ENCODE measurements around the gene ZFP69B. TPM values are rescaled to one million over a fixed set of nuclear protein-coding genes. Genes with fewer than 3 reads are reported as not detected.
A peak's percentile ranks its signal among the peaks of the same experiment; 100 is the strongest.

ZFP69B gene
- total RNA-seq, 4 donors from 2014 or later, result 0.68 to 1.9 TPM; not detected in 2

DNA sequence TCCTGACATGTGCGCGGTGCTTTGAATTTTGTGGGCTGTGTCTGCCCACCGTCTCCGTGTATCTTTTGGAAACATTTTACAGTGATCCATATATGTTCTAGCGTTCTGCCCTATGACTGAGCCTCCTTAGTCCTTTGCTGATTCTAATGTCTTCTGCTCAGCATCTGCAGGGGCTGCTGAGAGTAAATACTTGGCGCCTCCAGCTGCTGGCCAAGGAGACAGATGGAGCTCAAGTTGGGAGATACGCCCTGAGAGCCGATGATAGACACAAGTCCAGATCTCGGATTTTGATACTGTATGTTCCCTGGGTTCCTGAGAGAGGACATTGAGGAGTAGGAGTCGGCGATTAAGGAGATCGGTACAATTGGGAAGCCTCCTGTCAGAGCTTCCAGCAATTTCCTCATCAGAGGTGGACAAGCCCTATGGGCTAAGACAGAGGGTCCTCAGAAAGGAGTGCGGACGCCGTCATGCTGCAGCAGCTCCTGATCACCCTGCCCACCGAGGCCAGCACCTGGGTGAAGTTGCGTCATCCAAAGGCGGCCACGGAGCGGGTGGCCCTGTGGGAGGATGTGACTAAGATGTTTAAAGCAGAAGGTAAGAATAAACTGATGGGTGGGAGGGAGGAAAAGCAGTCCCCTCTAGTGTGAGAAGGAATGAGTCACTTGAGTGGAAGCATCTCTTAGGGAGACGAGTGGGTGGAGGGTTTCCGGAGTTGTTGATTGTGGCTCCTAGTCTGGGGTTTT, 390 bp downstream of the ZFP69B start:
- no peaks in the 10 kb centered on the region for H3K36me3 ChIP-seq
- TF ChIP-seq POLR2A (IDR thresholded peaks at IDR 0.05) (no peak), EP300 (IDR thresholded peaks at IDR 0.05; ENCODE audit: low read depth) (no peak), POLR2AphosphoS5 (IDR thresholded peaks at IDR 0.05) (no peak)
- TF ChIP-seq, protein P1, sequence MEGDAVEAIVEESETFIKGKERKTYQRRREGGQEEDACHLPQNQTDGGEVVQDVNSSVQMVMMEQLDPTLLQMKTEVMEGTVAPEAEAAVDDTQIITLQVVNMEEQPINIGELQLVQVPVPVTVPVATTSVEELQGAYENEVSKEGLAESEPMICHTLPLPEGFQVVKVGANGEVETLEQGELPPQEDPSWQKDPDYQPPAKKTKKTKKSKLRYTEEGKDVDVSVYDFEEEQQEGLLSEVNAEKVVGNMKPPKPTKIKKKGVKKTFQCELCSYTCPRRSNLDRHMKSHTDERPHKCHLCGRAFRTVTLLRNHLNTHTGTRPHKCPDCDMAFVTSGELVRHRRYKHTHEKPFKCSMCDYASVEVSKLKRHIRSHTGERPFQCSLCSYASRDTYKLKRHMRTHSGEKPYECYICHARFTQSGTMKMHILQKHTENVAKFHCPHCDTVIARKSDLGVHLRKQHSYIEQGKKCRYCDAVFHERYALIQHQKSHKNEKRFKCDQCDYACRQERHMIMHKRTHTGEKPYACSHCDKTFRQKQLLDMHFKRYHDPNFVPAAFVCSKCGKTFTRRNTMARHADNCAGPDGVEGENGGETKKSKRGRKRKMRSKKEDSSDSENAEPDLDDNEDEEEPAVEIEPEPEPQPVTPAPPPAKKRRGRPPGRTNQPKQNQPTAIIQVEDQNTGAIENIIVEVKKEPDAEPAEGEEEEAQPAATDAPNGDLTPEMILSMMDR (IDR thresholded peaks at IDR 0.05), result no peak
- in situ Hi-C loops (cut with MboI; ENCODE audit: low pct_ligation_motif_present in 1 of 4, low pct_unique_long_range_greater_than_20kb in 1 of 4, low sequenced_read_pairs in 3 of 4) (no loop called here), intact Hi-C loops (cut with DNase I; ENCODE audit: low total_unique reads) (no loop called here)
- peak overlapping the region; percentile 48 to 75 (median 72) for H3K4me3 ChIP-seq
- WGBS, 2 donors (ENCODE audit: low coverage in 1 of 2), result 23 to 29% methylated on average over 12 to 22 of the region's 22 CpGs
- peak; percentile 33 for DNase-seq
- peak overlapping the region; percentile 74 to 86 (median 80) for H3K27ac ChIP-seq
- no peaks in the 10 kb centered on the region for H3K27me3 ChIP-seq
- H3K9me3 ChIP-seq, result peaks cover 15 to 23% of the 10 kb centered on the region in 2 donors
- peaks cover 4 to 14% (median 10%) of the 10 kb centered on the region in 4 donors for H3K4me1 ChIP-seq

DNA sequence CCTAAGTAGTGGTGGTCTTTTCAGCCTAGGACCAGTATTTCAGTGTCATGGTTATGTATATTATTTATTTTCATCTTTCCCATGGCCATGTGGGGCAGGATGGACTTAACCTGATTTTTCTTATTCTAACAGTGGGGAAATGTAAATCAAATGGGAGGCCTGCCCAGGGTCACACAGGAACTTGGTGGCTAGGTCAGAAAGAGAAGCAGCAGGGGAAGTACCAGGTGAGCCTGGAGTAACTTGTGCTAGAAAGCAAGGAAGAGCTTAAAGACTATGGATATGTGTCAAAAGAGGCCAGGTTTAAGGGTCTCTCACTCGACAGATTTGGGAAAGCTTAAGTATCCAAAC, 936 bp downstream of the ZFP69B start:
- H3K27ac ChIP-seq, result no peak overlapping the region
- peaks cover 4 to 14% (median 10%) of the 10 kb centered on the region in 4 donors for H3K4me1 ChIP-seq
- intact Hi-C loops (cut with DNase I; ENCODE audit: low total_unique reads) (no loop called here), in situ Hi-C loops (cut with MboI; ENCODE audit: low pct_ligation_motif_present in 1 of 4, low pct_unique_long_range_greater_than_20kb in 1 of 4, low sequenced_read_pairs in 3 of 4) (no loop called here)
- H3K27me3 ChIP-seq, result no peaks in the 10 kb centered on the region
- H3K4me3 ChIP-seq, result peak overlapping the region in 1 of 4 donors; percentile 68
- TF ChIP-seq POLR2A (IDR thresholded peaks at IDR 0.05), result no peak
- no peak for TF ChIP-seq EP300 (IDR thresholded peaks at IDR 0.05; ENCODE audit: low read depth)
- TF ChIP-seq, protein P1 (IDR thresholded peaks at IDR 0.05), result no peak
- DNase-seq, result no peak
- peaks cover 20 to 25% of the 10 kb centered on the region in 2 donors for H3K9me3 ChIP-seq
- 86 to 87% methylated on average over 1 of the region's 1 CpG for WGBS, 2 donors (ENCODE audit: low coverage in 1 of 2)
- H3K36me3 ChIP-seq, result peaks cover 0 to 1% (median 0%) of the 10 kb centered on the region in 4 donors

DNA sequence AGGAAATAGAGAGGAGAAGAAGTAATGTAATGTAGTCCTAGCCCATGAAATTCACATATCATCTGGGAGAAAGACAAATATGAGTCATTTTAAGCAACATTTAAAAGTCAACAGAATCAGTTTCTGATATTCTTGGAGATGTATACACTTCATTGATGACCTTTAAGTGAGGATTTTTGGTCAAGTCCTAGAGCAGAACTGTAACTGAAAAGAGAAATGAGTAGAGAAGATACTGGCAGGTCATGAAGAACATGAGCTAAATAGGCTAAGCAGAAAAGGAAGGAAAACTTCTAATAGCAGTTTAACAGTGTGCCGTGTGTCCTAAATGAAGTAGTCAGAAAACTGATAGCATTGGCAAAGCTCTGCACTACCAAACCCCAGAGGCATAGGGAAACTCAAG, 4.6 kb downstream of the ZFP69B start:
- TF ChIP-seq POLR2AphosphoS5 (IDR thresholded peaks at IDR 0.05) (no peak), POLR2A (IDR thresholded peaks at IDR 0.05) (no peak), EP300 (IDR thresholded peaks at IDR 0.05; ENCODE audit: low read depth) (no peak)
- TF ChIP-seq, protein P1 (IDR thresholded peaks at IDR 0.05), result no peak
- H3K4me3 ChIP-seq, result no peak overlapping the region
- peaks cover 56 to 60% of the 10 kb centered on the region in 2 donors for H3K9me3 ChIP-seq
- DNase-seq, result no peak
- 88 to 100% methylated on average over 1 of the region's 1 CpG for WGBS, 2 donors (ENCODE audit: low coverage in 1 of 2)
- intact Hi-C loops (cut with DNase I; ENCODE audit: low total_unique reads), result no loop called here
- H3K36me3 ChIP-seq, result peaks cover 0 to 28% (median 14%) of the 10 kb centered on the region in 4 donors
- no peak overlapping the region for H3K27ac ChIP-seq
- in situ Hi-C loops (cut with MboI; ENCODE audit: low pct_ligation_motif_present in 1 of 4, low pct_unique_long_range_greater_than_20kb in 1 of 4, low sequenced_read_pairs in 3 of 4), result no loop called here
- no peaks in the 10 kb centered on the region for H3K27me3 ChIP-seq
- peaks cover 0 to 11% (median 8%) of the 10 kb centered on the region in 4 donors for H3K4me1 ChIP-seq

DNA sequence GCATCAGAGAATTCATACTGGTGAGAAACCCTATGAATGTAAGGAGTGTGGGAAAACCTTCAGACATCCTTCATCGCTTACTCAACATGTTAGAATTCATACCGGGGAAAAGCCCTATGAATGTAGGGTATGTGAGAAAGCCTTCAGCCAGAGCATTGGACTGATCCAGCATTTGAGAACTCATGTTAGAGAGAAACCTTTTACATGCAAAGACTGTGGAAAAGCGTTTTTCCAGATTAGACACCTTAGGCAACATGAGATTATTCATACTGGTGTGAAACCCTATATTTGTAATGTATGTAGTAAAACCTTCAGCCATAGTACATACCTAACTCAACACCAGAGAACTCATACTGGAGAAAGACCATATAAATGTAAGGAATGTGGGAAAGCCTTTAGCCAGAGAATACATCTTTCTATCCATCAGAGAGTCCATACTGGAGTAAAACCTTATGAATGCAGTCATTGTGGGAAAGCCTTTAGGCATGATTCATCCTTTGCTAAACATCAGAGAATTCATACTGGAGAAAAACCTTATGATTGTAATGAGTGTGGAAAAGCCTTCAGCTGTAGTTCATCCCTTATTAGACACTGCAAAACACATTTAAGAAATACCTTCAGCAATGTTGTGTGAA, 12.8 kb downstream of the ZFP69B start:
- DNase-seq, result no peak
- H3K9me3 ChIP-seq, result peaks cover 97 to 99% of the 10 kb centered on the region in 2 donors
- intact Hi-C loops (cut with DNase I; ENCODE audit: low total_unique reads), result no loop called here
- TF ChIP-seq POLR2AphosphoS5 (IDR thresholded peaks at IDR 0.05) (no peak), POLR2A (IDR thresholded peaks at IDR 0.05) (no peak), EP300 (IDR thresholded peaks at IDR 0.05; ENCODE audit: low read depth) (no peak)
- TF ChIP-seq, protein P1 (IDR thresholded peaks at IDR 0.05), result no peak
- 94 to 96% methylated on average over 3 of the region's 3 CpGs for WGBS, 2 donors (ENCODE audit: low coverage in 1 of 2)
- in situ Hi-C loops (cut with MboI; ENCODE audit: low pct_ligation_motif_present in 1 of 4, low pct_unique_long_range_greater_than_20kb in 1 of 4, low sequenced_read_pairs in 3 of 4), result no loop called here
- H3K27me3 ChIP-seq, result no peaks in the 10 kb centered on the region
- H3K36me3 ChIP-seq, result peaks cover 0 to 42% (median 20%) of the 10 kb centered on the region in 4 donors
- no peak overlapping the region for H3K27ac ChIP-seq
- no peaks in the 10 kb centered on the region for H3K4me1 ChIP-seq
- no peak overlapping the region for H3K4me3 ChIP-seq

All from transverse colon (tissue), 4 donors.